ENCODE measurements around the gene RAB6B. TPM values are rescaled to one million over a fixed set of nuclear protein-coding genes. Genes with fewer than 3 reads are reported as not detected.

Gene RAB6B
- polyA plus RNA-seq, 2 of the 4 experiments (the other 2 are of a cell fraction), result 2.4 to 2.5 TPM

DNA sequence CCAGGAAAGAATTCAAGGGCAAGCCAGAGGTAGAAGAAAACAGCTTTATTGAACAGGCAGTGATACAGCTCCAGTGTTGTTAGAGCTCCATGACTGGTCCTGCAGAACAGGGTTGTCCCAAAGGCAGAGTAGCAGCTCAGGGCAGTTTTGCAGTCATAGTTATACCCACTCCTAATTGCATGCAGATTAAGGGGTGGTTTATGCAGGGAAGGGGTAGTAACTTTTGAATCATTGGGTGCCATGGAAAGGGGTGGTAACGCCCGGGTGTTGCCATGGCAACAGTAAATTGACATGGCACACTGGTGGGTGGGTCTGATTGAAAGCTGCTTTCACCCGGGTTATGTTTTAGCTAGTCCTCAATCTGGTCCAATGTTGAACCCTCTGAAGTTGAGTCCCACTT is 9.7 kb upstream of the RAB6B start:
- no peak overlapping the region for H3K4me3 ChIP-seq
- TF ChIP-seq HOXB13 (CRISPR knock-in tag; IDR thresholded peaks at IDR 0.05; ENCODE audit: low read depth), result no peak
- WGBS (ENCODE audit: missing lambda C conversion rate), result 2% methylated on average over 3 of the region's 3 CpGs
- no peaks in the 10 kb centered on the region for H3K4me1 ChIP-seq
- POLR2A ChIA-PET, result no interaction called here
- no peak overlapping the region for H3K4me2 ChIP-seq
- ATAC-seq (no peak), DNase-seq (ENCODE audit: low read depth in 1 of 2, low spot score in 1 of 2) (no peak), FAIRE-seq (no peak)
- CTCF ChIA-PET, result no interaction called here
- H3K9me3 ChIP-seq, result no peaks in the 10 kb centered on the region
- H3K27ac ChIP-seq, result no peak overlapping the region

DNA sequence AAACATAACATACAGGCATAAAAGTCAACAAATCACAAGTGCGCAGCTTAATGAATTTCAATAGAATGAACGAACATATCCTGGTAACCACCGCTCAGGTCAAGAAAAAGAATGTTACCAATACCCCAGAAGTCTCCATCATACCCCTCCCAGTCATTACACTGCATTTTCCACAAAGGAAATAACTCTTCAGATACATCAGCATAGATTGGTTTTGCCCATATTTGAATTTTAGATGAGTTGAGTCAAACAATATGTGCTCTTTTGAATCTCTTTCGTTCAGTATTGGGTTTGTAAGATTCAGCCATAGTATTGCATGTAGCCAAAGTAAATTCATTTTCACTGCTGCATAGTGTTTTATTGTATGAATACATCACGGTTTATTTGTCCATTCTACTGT is 6.2 kb upstream of the RAB6B start:
- ChIA-PET POLR2A (no interaction called here), CTCF (no interaction called here)
- no peaks in the 10 kb centered on the region for H3K9me3 ChIP-seq
- H3K4me3 ChIP-seq, result no peak overlapping the region
- 33% methylated on average over 5 of the region's 5 CpGs for WGBS (ENCODE audit: missing lambda C conversion rate)
- TF ChIP-seq, protein P1, sequence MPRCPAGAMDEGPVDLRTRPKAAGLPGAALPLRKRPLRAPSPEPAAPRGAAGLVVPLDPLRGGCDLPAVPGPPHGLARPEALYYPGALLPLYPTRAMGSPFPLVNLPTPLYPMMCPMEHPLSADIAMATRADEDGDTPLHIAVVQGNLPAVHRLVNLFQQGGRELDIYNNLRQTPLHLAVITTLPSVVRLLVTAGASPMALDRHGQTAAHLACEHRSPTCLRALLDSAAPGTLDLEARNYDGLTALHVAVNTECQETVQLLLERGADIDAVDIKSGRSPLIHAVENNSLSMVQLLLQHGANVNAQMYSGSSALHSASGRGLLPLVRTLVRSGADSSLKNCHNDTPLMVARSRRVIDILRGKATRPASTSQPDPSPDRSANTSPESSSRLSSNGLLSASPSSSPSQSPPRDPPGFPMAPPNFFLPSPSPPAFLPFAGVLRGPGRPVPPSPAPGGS (IDR thresholded peaks at IDR 0.05), result no peak
- TF ChIP-seq KDM1A (IDR thresholded peaks at IDR 0.05; ENCODE audit: low read depth) (no peak), NFE2L2 (conservative IDR thresholded peaks at IDR 0.05; ENCODE audit: low read length) (no peak), CBX8 (IDR thresholded peaks at IDR 0.05) (no peak), HOXA7 (CRISPR knock-in tag; IDR thresholded peaks at IDR 0.05) (no peak), FOXS1 (CRISPR knock-in tag; IDR thresholded peaks at IDR 0.05) (no peak), CEBPB (IDR thresholded peaks at IDR 0.05) (no peak)
- TF ChIP-seq, protein P2, sequence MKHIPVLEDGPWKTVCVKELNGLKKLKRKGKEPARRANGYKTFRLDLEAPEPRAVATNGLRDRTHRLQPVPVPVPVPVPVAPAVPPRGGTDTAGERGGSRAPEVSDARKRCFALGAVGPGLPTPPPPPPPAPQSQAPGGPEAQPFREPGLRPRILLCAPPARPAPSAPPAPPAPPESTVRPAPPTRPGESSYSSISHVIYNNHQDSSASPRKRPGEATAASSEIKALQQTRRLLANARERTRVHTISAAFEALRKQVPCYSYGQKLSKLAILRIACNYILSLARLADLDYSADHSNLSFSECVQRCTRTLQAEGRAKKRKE (CRISPR knock-in tag; IDR thresholded peaks at IDR 0.05; ENCODE audit: low read depth), result no peak
- no peak overlapping the region for H3K27ac ChIP-seq
- H3K4me1 ChIP-seq, result no peaks in the 10 kb centered on the region
- DNase-seq (ENCODE audit: low read depth in 1 of 2, low spot score in 1 of 2), result no peak
- no peak overlapping the region for H3K4me2 ChIP-seq
- no peak for ATAC-seq
- no peak for FAIRE-seq

DNA sequence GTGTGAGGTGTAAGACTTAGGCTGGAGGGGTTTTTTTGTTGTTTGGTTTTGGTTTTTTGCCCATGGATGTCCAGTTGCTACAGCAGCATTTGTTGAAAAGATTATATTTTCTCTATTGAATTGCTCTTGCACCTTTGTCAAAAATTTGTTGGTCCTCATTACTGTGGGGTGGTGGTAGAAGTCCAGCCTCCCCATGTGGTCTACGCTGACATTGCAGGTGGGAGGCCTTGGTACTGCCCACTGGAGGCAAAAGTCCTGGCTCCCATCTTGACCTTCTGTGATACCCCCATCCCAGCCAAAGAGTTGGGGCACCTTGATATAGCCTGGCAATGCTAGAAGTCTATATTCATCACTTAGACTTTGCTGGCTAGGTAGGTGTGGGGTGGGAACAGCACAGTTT is 5.4 kb upstream of the RAB6B start:
- POLR2A ChIA-PET, result no interaction called here
- CTCF ChIA-PET, result no interaction called here
- WGBS (ENCODE audit: missing lambda C conversion rate), result no CpG with 5 or more reads among the region's 1 CpG
- no peak for ATAC-seq
- DNase-seq (ENCODE audit: low read depth in 1 of 2, low spot score in 1 of 2), result no peak
- Histone ChIP-seq H3K27ac (no peak overlapping the region), H3K4me2 (no peak overlapping the region), H3K4me3 (no peak overlapping the region), H3K4me1 (no peaks in the 10 kb centered on the region), H3K9me3 (no peaks in the 10 kb centered on the region)
- TF ChIP-seq MYC (IDR thresholded peaks at IDR 0.05; ENCODE audit: borderline replicate concordance, low read length), result no peak
- TF ChIP-seq, protein P3, sequence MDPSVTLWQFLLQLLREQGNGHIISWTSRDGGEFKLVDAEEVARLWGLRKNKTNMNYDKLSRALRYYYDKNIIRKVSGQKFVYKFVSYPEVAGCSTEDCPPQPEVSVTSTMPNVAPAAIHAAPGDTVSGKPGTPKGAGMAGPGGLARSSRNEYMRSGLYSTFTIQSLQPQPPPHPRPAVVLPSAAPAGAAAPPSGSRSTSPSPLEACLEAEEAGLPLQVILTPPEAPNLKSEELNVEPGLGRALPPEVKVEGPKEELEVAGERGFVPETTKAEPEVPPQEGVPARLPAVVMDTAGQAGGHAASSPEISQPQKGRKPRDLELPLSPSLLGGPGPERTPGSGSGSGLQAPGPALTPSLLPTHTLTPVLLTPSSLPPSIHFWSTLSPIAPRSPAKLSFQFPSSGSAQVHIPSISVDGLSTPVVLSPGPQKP (IDR thresholded peaks at IDR 0.05; ENCODE audit: low read depth, low read length), result no peak
- TF ChIP-seq, protein P4, sequence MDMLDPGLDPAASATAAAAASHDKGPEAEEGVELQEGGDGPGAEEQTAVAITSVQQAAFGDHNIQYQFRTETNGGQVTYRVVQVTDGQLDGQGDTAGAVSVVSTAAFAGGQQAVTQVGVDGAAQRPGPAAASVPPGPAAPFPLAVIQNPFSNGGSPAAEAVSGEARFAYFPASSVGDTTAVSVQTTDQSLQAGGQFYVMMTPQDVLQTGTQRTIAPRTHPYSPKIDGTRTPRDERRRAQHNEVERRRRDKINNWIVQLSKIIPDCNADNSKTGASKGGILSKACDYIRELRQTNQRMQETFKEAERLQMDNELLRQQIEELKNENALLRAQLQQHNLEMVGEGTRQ (IDR thresholded peaks at IDR 0.05), result no peak
- no peak for TF ChIP-seq KDM1A (IDR thresholded peaks at IDR 0.05; ENCODE audit: low read depth)
- TF ChIP-seq CBX8 (IDR thresholded peaks at IDR 0.05), result no peak
- TF ChIP-seq RNF2 (IDR thresholded peaks at IDR 0.05; ENCODE audit: borderline replicate concordance, low read depth), result no peak
- no peak for TF ChIP-seq RFX5 (IDR thresholded peaks at IDR 0.05)
- TF ChIP-seq EHF (CRISPR knock-in tag; IDR thresholded peaks at IDR 0.05), result no peak
- TF ChIP-seq HOXB5 (CRISPR knock-in tag; IDR thresholded peaks at IDR 0.05), result no peak
- no peak for TF ChIP-seq BHLHE40 (IDR thresholded peaks at IDR 0.05; ENCODE audit: low read depth, low read length)
- no peak for TF ChIP-seq TFCP2L1 (CRISPR knock-in tag; IDR thresholded peaks at IDR 0.05)
- TF ChIP-seq FOSL2 (IDR thresholded peaks at IDR 0.05), result no peak
- TF ChIP-seq FOSL2 (CRISPR knock-in tag; IDR thresholded peaks at IDR 0.05), result no peak
- TF ChIP-seq, protein P5, sequence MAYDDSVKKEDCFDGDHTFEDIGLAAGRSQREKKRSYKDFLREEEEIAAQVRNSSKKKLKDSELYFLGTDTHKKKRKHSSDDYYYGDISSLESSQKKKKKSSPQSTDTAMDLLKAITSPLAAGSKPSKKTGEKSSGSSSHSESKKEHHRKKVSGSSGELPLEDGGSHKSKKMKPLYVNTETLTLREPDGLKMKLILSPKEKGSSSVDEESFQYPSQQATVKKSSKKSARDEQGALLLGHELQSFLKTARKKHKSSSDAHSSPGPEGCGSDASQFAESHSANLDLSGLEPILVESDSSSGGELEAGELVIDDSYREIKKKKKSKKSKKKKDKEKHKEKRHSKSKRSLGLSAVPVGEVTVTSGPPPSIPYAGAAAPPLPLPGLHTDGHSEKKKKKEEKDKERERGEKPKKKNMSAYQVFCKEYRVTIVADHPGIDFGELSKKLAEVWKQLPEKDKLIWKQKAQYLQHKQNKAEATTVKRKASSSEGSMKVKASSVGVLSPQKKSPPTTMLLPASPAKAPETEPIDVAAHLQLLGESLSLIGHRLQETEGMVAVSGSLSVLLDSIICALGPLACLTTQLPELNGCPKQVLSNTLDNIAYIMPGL (CRISPR knock-in tag; IDR thresholded peaks at IDR 0.05; ENCODE audit: borderline replicate concordance), result no peak
- no peak for TF ChIP-seq PHF8 (IDR thresholded peaks at IDR 0.05; ENCODE audit: borderline replicate concordance, low read depth)
- FAIRE-seq, result no peak
